D341Med (cell line): ENCODE results near the gene SDC3.
"Not testable (repeated sequence)": the region's sequence is repeated elsewhere in the genome, so short reads cannot be mapped to it uniquely, and the experiment has no call there.

Experiments
- DNase-seq: peaks from one replicate; pipeline ENCODE4 v3.0.0; 2012; ENCODE audit warnings: low spot score

The SDC3 gene

GRCh38 chr1:30908696-30909364 lies at the start of gene SDC3:
Gene SDC3, minus strand, starts transcription at chr1:30908758. Its CDS starts 172 bp downstream, at chr1:30908586.
- no peak for DNase-seq

- no peak for DNase-seq
Observed at GRCh38 chr1:30957560-30958222, 49.1 kb upstream of the SDC3 start.

- no peak for DNase-seq
Observed at GRCh38 chr1:30955448-30956015, 47.0 kb upstream of the SDC3 start.

GRCh38 chr1:30953685-30954084 lies 45.1 kb upstream of the SDC3 start:
- DNase-seq = no peak

GRCh38 chr1:30952098-30952497 lies 43.5 kb upstream of the SDC3 start:
- no peak for DNase-seq

GRCh38 chr1:30950700-30951099 lies 42.1 kb upstream of the SDC3 start:
- no peak for DNase-seq

GRCh38 chr1:30950053-30950452 lies 41.5 kb upstream of the SDC3 start:
- DNase-seq = no peak

GRCh38 chr1:30949487-30949838 lies 40.9 kb upstream of the SDC3 start:
- DNase-seq = not testable (repeated sequence)

GRCh38 chr1:30948813-30949486 lies 40.4 kb upstream of the SDC3 start:
- not testable (repeated sequence) for DNase-seq

- DNase-seq = no peak
Observed at GRCh38 chr1:30948278-30948677, 39.7 kb upstream of the SDC3 start.

- no peak for DNase-seq
Observed at GRCh38 chr1:30947212-30947611, 38.7 kb upstream of the SDC3 start.

- no peak for DNase-seq
Observed at GRCh38 chr1:30942326-30942963, 33.9 kb upstream of the SDC3 start.

- DNase-seq = no peak
Observed at GRCh38 chr1:30940541-30940940, 32.0 kb upstream of the SDC3 start.

GRCh38 chr1:30936541-30937171 lies 28.1 kb upstream of the SDC3 start:
- no peak for DNase-seq

- DNase-seq = not testable (repeated sequence)
Observed at GRCh38 chr1:30935758-30936157, 27.2 kb upstream of the SDC3 start.

GRCh38 chr1:30934613-30935012 lies 26.1 kb upstream of the SDC3 start:
- DNase-seq = no peak

GRCh38 chr1:30933874-30934252 lies 25.3 kb upstream of the SDC3 start:
- DNase-seq = no peak

GRCh38 chr1:30930631-30931173 lies 22.1 kb upstream of the SDC3 start:
- no peak for DNase-seq

- no peak for DNase-seq
Observed at GRCh38 chr1:30929944-30930525, 21.5 kb upstream of the SDC3 start.

- peak; percentile 75 for DNase-seq
Observed at GRCh38 chr1:30929135-30929889, 20.8 kb upstream of the SDC3 start.

- no peak for DNase-seq
Observed at GRCh38 chr1:30928789-30929134, 20.2 kb upstream of the SDC3 start.
